Epidermal melanocyte (primary cell): ENCODE data around the gene TXNL4A.
"Not testable (repeated sequence)": the region's sequence is repeated elsewhere in the genome, so short reads cannot be mapped to it uniquely, and the experiment has no call there.

Experiments used
- DNase-seq: peaks from one replicate; pipeline ENCODE4 v3.0.0; 2011; ENCODE audit warnings: low spot score; ENCODE audit not compliant: insufficient read length

TXNL4A gene

GRCh38 chr18:79999701-80000100, 11.3 kb upstream of the TXNL4A start:
- not testable (repeated sequence) for DNase-seq

GRCh38 chr18:79991494-79991893, 3.1 kb upstream of the TXNL4A start:
- no peak for DNase-seq

GRCh38 chr18:79989195-79989497, 783 bp upstream of the TXNL4A start:
- no peak for DNase-seq

- DNase-seq = peak; percentile 23
Observed at GRCh38 chr18:79988071-79988450, 302 bp downstream of the TXNL4A start.

- no peak for DNase-seq
Observed at GRCh38 chr18:79987566-79987965, 797 bp downstream of the TXNL4A start.

- DNase-seq = no peak
Observed at GRCh38 chr18:79986726-79987125, 1.6 kb downstream of the TXNL4A start.

GRCh38 chr18:79985172-79985571, 3.2 kb downstream of the TXNL4A start:
- no peak for DNase-seq

GRCh38 chr18:79983793-79984192, 4.6 kb downstream of the TXNL4A start:
- DNase-seq = no peak

GRCh38 chr18:79983253-79983652, 5.1 kb downstream of the TXNL4A start:
- no peak for DNase-seq

GRCh38 chr18:79982736-79983135, 5.6 kb downstream of the TXNL4A start:
- no peak for DNase-seq

- DNase-seq = no peak
Observed at GRCh38 chr18:79980585-79980984, 7.8 kb downstream of the TXNL4A start.

GRCh38 chr18:79979843-79980242, 8.5 kb downstream of the TXNL4A start:
- no peak for DNase-seq

- DNase-seq = no peak
Observed at GRCh38 chr18:79975985-79976680, 12.2 kb downstream of the TXNL4A start.

- no peak for DNase-seq
Observed at GRCh38 chr18:79975043-79975442, 13.3 kb downstream of the TXNL4A start.

- DNase-seq = no peak
Observed at GRCh38 chr18:79974025-79974654, 14.2 kb downstream of the TXNL4A start.

GRCh38 chr18:79973517-79973916, 14.8 kb downstream of the TXNL4A start:
- no peak for DNase-seq

GRCh38 chr18:79972720-79973119, 15.6 kb downstream of the TXNL4A start:
- no peak for DNase-seq

GRCh38 chr18:79971986-79972385, 16.4 kb downstream of the TXNL4A start:
- DNase-seq = no peak

- DNase-seq = no peak
Observed at GRCh38 chr18:79971211-79971952, 17.0 kb downstream of the TXNL4A start.

GRCh38 chr18:79970419-79971133, 17.8 kb downstream of the TXNL4A start:
- DNase-seq = no peak

GRCh38 chr18:79965119-79965902, 23.1 kb downstream of the TXNL4A start:
- peak; percentile 42 for DNase-seq
